DND-41 (cell line): ENCODE measurements around the gene TFDP2.

ENCODE experiments used
- CTCF ChIP-seq: IDR thresholded peaks from 2 replicates; pipeline ENCODE4 v1.5.1; 2012; ENCODE audit warnings: borderline replicate concordance, low read length, moderate library complexity, mild to moderate bottlenecking; ENCODE audit not compliant: poor library complexity, severe bottlenecking; ENCODE audit errors: extremely low read depth
- EZH2 ChIP-seq: IDR thresholded peaks from 3 replicates; pipeline ENCODE4 v1.6.1; 2012; ENCODE audit warnings: borderline replicate concordance, low read depth, mild to moderate bottlenecking, moderate library complexity, low read length, inconsistent platforms; ENCODE audit not compliant: severe bottlenecking

GRCh38 chr3:141930801-141931200, 218.5 kb downstream of the TFDP2 start:
- TF ChIP-seq CTCF (no peak), EZH2 (no peak)
